K562 (cell line): ENCODE data around the gene ATP5PF.

ENCODE experiments used
- BCLAF1 ChIP-seq, 2 experiments: fragments of 450-650 bp in 1 of 2; IDR thresholded peaks; 2 replicates each; pipeline ENCODE4 v1.6.1; 2011 to 2017; ENCODE audit warnings: low read depth in 2 of 2, antibody characterized with exemption in 1 of 2, borderline replicate concordance in 1 of 2, low read length in 1 of 2, mild to moderate bottlenecking in 1 of 2, mixed read lengths in 1 of 2; ENCODE audit not compliant: control insufficient read depth in 1 of 2
- CBFB ChIP-seq: sonication (generic); formaldehyde crosslinking; IDR thresholded peaks from 2 replicates; pipeline ENCODE4 v1.4.0; 2020; ENCODE audit warnings: mild to moderate bottlenecking, missing genetic modification reagents
- CHD1 ChIP-seq: fragments of 200-600 bp; sonication (generic); IDR thresholded peaks from one replicate; pipeline ENCODE4 v1.6.1; 2012; ENCODE audit warnings: mild to moderate bottlenecking, moderate library complexity, low read length, inconsistent platforms
- CHD4 ChIP-seq: fragments of 200-600 bp; sonication (generic); IDR thresholded peaks from 3 replicates; pipeline ENCODE4 v1.6.1; 2012; ENCODE audit warnings: low read depth, mild to moderate bottlenecking, mixed read lengths, low read length, inconsistent platforms; ENCODE audit not compliant: insufficient read depth, insufficient replicate concordance, poor library complexity, severe bottlenecking
- DMBX1 ChIP-seq: fragments of 250-450 bp; sonication (Bioruptor Pico); IDR thresholded peaks from 2 replicates; pipeline ENCODE4 v1.8.0; 2022; ENCODE audit warnings: inconsistent platforms, mild to moderate bottlenecking, moderate library complexity, borderline replicate concordance
- DPF2 ChIP-seq: fragments of 450-650 bp; IDR thresholded peaks from 2 replicates; pipeline ENCODE4 v1.6.1; 2016
- HDAC8 ChIP-seq: fragments of 450-650 bp; IDR thresholded peaks from 2 replicates; pipeline ENCODE4 v1.6.1; 2016; ENCODE audit warnings: mild to moderate bottlenecking, missing genetic modification characterization, moderate library complexity, missing compliant biosample characterization
- JUNB ChIP-seq: fragments of 450-650 bp; formaldehyde crosslinking; conservative IDR thresholded peaks from 2 replicates; pipeline ENCODE4 v1.4.0; 2020; ENCODE audit warnings: mild to moderate bottlenecking
- KLF16 ChIP-seq: IDR thresholded peaks from 2 replicates; pipeline ENCODE4 v1.6.1; 2016; ENCODE audit warnings: antibody characterized with exemption
- MAX ChIP-seq: sonication (generic); formaldehyde crosslinking; IDR thresholded peaks from 2 replicates; pipeline ENCODE4 v1.9.0; 2022; ENCODE audit warnings: mild to moderate bottlenecking, missing genetic modification reagents
- SMAD1 ChIP-seq: fragments of 150-350 bp; IDR thresholded peaks from 2 replicates; pipeline ENCODE4 v1.6.1; 2014; ENCODE audit warnings: low read length, low read depth; ENCODE audit not compliant: partially characterized antibody
- TF ChIP-seq, protein P1 (sequence below), 2 experiments: IDR thresholded peaks in 1 of 2; conservative IDR thresholded peaks in 1 of 2; 2 replicates each; pipeline ENCODE4 v1.6.1; 2016; ENCODE audit warnings: low read depth in 2 of 2, mild to moderate bottlenecking in 1 of 2, missing compliant biosample characterization in 1 of 2, missing genetic modification characterization in 1 of 2, moderate library complexity in 1 of 2

DNA sequence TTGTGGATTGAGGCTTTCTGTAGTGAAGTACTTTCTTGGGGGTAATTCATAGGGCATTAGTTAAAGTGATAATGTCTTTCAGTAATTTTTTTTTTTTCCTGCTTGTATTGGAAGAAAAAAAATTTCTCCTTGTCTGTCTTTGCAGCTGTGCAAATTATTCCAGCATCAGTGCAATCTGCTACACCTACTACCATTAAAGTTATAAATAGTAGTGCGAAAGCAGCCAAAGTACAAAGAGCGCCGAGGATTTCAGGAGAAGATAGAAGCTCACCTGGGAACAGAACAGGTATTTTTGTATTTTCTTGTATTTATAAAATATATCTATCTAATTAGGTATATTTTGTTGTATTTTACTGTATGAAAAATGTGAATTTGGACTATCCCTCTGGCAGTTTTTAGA, 29.4 kb upstream of the ATP5PF start:
- TF ChIP-seq, protein P1, sequence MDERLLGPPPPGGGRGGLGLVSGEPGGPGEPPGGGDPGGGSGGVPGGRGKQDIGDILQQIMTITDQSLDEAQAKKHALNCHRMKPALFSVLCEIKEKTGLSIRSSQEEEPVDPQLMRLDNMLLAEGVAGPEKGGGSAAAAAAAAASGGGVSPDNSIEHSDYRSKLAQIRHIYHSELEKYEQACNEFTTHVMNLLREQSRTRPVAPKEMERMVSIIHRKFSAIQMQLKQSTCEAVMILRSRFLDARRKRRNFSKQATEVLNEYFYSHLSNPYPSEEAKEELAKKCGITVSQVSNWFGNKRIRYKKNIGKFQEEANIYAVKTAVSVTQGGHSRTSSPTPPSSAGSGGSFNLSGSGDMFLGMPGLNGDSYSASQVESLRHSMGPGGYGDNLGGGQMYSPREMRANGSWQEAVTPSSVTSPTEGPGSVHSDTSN (CRISPR knock-in tag; IDR thresholded peaks at IDR 0.05; ENCODE audit: low read depth) = no peak
- TF ChIP-seq, protein P1 (tag; conservative IDR thresholded peaks at IDR 0.05; ENCODE audit: low read depth) = no peak
- TF ChIP-seq CHD4 (no peak), SMAD1 (no peak), CBFB (no peak), BCLAF1 (IDR thresholded peaks at IDR 0.05; ENCODE audit: borderline replicate concordance in 1 of 2, control insufficient read depth in 1 of 2, low read depth in 2 of 2, low read length in 1 of 2) (no peak), JUNB (CRISPR knock-in tag) (no peak), CHD1 (no peak), DMBX1 (CRISPR knock-in tag) (no peak), DPF2 (no peak), KLF16 (no peak), MAX (CRISPR knock-in tag) (no peak), HDAC8 (no peak)
